Prostate gland (tissue), 2 donors: ENCODE data around the gene LRRC23. TPM values are rescaled to one million over a fixed set of nuclear protein-coding genes. Genes with fewer than 3 reads are reported as not detected.
"Not testable (repeated sequence)": the region's sequence is repeated elsewhere in the genome, so short reads cannot be mapped to it uniquely, and the experiment has no call there.

Source experiments
- DNase-seq: peaks from one replicate; pipeline ENCODE4 v3.0.0-alpha.2; 2019; ENCODE audit warnings: low spot score
- H3K27ac ChIP-seq, 2 donors: fragments of 200-600 bp; sonication (generic); 2 replicates each; pipeline ENCODE4 v1.5.1; 2017 to 2019
- H3K27me3 ChIP-seq: fragments of 200-600 bp; sonication (generic); replicated peaks from 2 replicates; pipeline ENCODE4 v1.5.1; 2019; ENCODE audit not compliant: insufficient read depth
- H3K36me3 ChIP-seq, 2 donors: fragments of 200-600 bp; sonication (generic); 1 replicate in 1 of 2; 2 replicates in 1 of 2; pipeline versions ENCODE4 v1.5.1 to v1.8.1; 2017 to 2019
- H3K4me1 ChIP-seq: fragments of 200-600 bp; sonication (generic); replicated peaks from 2 replicates; pipeline ENCODE4 v1.5.1; 2019
- H3K4me3 ChIP-seq, 2 donors: fragments of 200-600 bp; sonication (generic); 2 replicates each; pipeline ENCODE4 v1.5.1; 2017 to 2019
- H3K9me3 ChIP-seq: fragments of 200-600 bp; sonication (generic); 2 replicates; pipeline ENCODE4 v1.5.1; 2017
- POLR2A ChIP-seq: fragments of 450-650 bp; IDR thresholded peaks from one replicate; pipeline ENCODE4 v1.6.1; 2016; ENCODE audit warnings: antibody characterized with exemption, mild to moderate bottlenecking
- POLR2AphosphoS5 ChIP-seq: sonication (generic); formaldehyde crosslinking; IDR thresholded peaks from one replicate; pipeline ENCODE4 v1.6.1; 2017; ENCODE audit warnings: antibody characterized with exemption
- WGBS: methylation state at CpG from one replicate; pipeline ENCODE4 v1.1.5; 2018; 5-methylcytosine and 5-hydroxymethylcytosine counted together
- intact Hi-C: fragments of 100-400 bp; cut with DNase I; formaldehyde crosslinking; loops from one replicate; pipeline ENCODE4 v1.14.2; 2022
- total RNA-seq, 2 donors: library from RNA; depleted of rRNA; stranded (reverse); fragments of >200 nt; gene quantifications; one replicate each; pipeline ENCODE4 v1.1.0, GENCODE V29; 2016
- TF ChIP-seq, protein P1 (sequence below), 4 experiments: fragments of 200-600 bp in 2 of 4; fragments of 450-650 bp in 2 of 4; sonication (generic) in 2 of 4; IDR thresholded peaks; 1 replicate in 3 of 4; 2 replicates in 1 of 4; pipeline ENCODE4 v1.5.1; 2016 to 2019; ENCODE audit warnings: antibody characterized with exemption in 4 of 4, mild to moderate bottlenecking in 2 of 4, moderate library complexity in 2 of 4

Gene LRRC23
- total RNA-seq, 2 donors from 2014 or later = 15.9 to 25.3 TPM

DNA sequence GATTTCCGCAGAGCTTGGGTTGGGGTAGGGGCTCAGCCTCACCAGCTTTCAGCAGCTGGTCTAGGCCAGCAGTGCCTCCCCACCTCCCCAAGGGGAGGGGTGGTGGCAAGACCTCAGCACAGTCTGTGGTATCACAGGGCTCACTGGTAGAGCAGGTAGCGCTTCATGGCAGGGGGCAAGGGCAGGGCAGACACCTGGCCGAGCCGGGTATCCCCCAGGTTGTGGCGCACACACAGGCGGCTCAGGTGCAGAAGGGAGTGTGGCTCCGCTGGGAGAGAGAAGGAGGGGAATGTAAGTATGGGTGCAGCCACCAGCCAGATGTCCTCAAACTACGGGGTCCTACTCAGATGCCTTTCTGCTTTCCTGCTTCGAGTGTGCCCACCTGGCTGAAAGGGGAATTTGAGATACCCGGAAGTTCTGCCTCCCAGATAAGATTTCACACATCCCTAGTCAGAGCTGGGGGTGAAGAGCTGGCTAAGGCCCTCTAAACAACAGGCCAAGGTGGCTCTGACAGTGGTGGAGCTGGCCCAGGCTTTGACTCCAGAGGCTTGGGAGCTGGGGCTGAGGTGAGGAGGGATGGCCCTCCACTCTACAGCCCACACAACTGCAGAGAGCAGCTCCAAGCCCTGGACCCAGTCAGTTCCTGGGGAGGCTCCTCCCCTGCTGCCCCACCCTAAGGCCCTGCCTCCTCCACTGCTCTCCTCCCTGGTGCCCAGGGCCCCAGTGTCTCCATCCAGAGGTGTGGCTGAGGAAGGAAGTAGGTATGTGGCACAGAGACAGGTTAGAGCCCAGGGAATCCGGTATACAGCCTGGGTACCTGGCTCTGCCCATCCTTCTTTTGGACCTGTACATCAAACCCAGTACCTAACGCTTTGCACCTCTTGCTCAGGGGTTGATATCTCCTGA, 33.3 kb upstream of the LRRC23 start:
- Histone ChIP-seq H3K4me1 (peaks cover 16% of the 10 kb centered on the region), H3K4me3 (no peak overlapping the region), H3K27me3 (no peaks in the 10 kb centered on the region), H3K9me3 (no peaks in the 10 kb centered on the region), H3K36me3 (peaks cover 0 to 3% of the 10 kb centered on the region in 2 donors), H3K27ac (peak overlapping the region; percentile 68 to 75)
- 70% methylated on average over 12 of the region's 12 CpGs for WGBS
- DNase-seq = no peak
- intact Hi-C loops = loop anchor here (10.0 kb wide), 2 partner anchors 63 to 93 kb away; no protein-coding TSS in a partner anchor
- no peak for TF ChIP-seq POLR2AphosphoS5
- no peak for TF ChIP-seq POLR2A
- TF ChIP-seq, protein P1, sequence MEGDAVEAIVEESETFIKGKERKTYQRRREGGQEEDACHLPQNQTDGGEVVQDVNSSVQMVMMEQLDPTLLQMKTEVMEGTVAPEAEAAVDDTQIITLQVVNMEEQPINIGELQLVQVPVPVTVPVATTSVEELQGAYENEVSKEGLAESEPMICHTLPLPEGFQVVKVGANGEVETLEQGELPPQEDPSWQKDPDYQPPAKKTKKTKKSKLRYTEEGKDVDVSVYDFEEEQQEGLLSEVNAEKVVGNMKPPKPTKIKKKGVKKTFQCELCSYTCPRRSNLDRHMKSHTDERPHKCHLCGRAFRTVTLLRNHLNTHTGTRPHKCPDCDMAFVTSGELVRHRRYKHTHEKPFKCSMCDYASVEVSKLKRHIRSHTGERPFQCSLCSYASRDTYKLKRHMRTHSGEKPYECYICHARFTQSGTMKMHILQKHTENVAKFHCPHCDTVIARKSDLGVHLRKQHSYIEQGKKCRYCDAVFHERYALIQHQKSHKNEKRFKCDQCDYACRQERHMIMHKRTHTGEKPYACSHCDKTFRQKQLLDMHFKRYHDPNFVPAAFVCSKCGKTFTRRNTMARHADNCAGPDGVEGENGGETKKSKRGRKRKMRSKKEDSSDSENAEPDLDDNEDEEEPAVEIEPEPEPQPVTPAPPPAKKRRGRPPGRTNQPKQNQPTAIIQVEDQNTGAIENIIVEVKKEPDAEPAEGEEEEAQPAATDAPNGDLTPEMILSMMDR (IDR thresholded peaks at IDR 0.05) = no peak

DNA sequence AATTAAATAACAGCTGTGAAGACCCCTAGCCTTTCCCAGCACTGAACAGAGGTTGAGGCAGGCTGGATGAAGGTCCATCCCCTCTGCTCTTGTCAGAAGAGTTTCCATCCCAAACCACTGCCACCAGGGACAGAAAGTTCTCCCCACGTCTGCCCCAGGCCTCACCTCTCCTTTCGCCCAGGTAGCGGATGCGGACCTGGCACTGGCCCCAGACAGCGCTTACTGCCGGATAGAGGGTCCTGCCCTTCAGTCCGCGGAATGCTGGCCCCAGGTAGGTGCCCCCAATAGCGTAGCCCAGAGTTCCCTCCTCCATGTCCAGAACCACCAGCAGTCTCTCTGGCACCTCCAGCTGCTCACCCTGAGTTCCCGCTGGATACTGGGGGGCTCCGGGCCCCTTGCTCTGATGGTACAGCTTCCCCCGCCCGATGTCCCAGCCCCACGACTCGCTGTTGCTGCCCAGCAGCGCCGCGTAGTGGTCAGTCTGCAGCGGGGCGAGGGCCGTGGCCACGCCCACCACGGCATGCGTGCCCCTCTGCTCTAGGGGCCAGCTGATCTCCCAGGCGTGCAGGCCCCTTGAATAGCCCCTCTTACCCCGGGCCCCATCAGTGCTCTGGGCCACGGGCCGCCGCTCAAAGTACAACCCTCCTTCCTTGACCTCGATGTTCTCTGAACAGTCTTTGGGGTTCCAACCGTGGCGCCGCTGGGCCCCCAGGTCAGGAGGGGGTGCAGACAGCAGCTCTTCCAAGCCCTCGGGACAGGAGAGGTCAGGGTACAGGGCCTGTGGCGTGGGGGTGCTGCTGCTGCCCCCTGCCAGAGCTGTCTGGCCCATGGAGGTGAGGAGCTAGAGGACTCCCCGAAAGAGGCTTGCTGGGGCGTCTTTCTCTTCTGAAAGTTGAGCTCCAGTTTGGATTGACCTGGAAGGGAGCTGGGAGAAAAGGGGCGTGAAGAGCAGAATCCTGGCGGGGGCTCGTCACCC, 32.3 kb upstream of the LRRC23 start:
- TF ChIP-seq, protein P1 (IDR thresholded peaks at IDR 0.05) = peak; percentile 78 to 94 (median 87)
- no peak for TF ChIP-seq POLR2A
- H3K27me3 ChIP-seq = no peaks in the 10 kb centered on the region
- H3K27ac ChIP-seq = peak overlapping the region; percentile 68 to 75
- H3K36me3 ChIP-seq = peaks cover 0 to 3% of the 10 kb centered on the region in 2 donors
- peak; percentile 70 for DNase-seq
- WGBS = 1% methylated on average over 40 of the region's 40 CpGs
- peak overlapping the region; percentile 49 to 71 for H3K4me3 ChIP-seq
- intact Hi-C loops = loop anchor here (1.0 to 10.0 kb wide), 3 partner anchors 19 to 92 kb away; no protein-coding TSS in a partner anchor
- no peaks in the 10 kb centered on the region for H3K9me3 ChIP-seq
- H3K4me1 ChIP-seq = peaks cover 16% of the 10 kb centered on the region

DNA sequence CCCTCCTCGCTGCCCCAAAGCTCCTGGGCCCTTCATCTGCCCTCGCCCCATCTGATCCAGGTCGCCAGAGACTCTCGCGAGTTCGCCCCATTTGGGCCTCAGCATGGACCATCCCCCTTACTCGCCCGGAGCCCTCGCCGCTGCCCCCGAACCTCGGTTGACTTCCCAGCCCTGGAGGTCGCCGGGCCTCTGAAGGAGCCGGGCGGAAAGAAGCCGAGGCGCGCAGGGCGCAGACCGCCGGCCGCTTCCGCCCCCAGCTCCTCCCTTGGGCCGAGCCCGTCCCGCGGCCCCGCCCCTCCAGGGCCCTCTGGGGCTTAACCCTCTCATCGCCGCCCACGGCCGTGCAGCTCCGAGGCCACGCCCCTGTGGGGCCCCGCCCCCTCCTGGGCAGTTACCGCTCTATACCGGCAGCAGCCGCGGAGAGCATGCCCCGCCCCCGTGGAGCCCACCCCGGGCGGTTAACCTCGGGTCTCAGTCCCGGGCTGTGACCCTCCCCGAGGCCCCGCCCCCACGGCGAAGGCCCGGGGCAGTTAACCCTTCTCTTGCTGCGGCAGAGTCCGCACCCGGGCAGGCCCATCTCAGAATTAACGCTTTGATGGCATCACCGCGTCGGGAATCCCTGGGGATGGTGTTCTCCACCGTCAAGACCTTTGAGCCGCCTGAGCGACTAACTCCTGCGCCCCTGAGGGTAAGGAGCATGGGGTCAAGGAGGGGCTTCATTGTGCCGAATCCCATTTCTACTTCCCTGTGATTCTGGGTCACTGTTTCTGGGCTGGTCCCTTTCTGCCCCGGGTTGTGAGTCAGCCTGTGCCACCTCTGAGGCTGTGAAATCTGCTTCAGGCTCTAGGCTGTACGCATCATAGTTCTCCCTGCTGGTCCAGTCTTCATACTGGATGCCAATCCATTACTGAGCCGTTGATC, 31.3 kb upstream of the LRRC23 start, which contains the start of gene SPSB2:
SPSB2 (minus strand) TSS at position 210 of the 921 bp plus-strand sequence. CDS start 402 bp downstream, outside the sequence.
- peaks cover 0 to 3% of the 10 kb centered on the region in 2 donors for H3K36me3 ChIP-seq
- peak within 1 kb of the TSS; percentile 49 to 71 for H3K4me3 ChIP-seq
- intact Hi-C loops = loop anchor here (1.0 to 10.0 kb wide), 3 partner anchors 18 to 91 kb away; no protein-coding TSS in a partner anchor
- H3K27me3 ChIP-seq = no peaks in the 10 kb centered on the region
- peak; percentile 69 for TF ChIP-seq POLR2A
- TF ChIP-seq POLR2AphosphoS5 = peak; percentile 81
- TF ChIP-seq, protein P1 (IDR thresholded peaks at IDR 0.05) = peak in 2 of 4 experiments; percentile 16 to 37
- H3K4me1 ChIP-seq = peaks cover 13% of the 10 kb centered on the region
- WGBS = under 1% methylated on average over 43 of the region's 66 CpGs
- peak; percentile 93 for DNase-seq
- no peaks in the 10 kb centered on the region for H3K9me3 ChIP-seq
- peak within 1 kb of the TSS; percentile 68 to 75 for H3K27ac ChIP-seq

DNA sequence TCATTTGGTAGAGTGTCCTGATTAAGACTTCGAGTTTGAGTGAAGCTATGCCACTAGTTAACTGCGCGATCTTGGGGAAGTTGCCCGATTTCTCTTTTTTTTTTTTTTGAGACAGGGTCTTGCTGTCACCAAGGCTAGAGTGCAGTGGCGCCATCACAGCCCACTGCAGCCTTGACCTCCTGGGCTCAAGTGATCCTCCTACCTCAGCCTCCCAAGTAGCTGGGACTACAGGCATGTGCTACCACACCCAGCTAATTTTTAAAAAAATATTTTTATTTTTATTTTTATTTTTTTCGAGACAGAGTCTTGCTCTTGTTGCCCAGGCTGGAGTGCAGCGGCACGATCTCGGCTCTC, 30.6 kb upstream of the LRRC23 start:
- intact Hi-C loops = loop anchor here (10.0 kb wide), 2 partner anchors 61 to 91 kb away; no protein-coding TSS in a partner anchor
- DNase-seq, H3K9me3 ChIP-seq, H3K36me3 ChIP-seq, H3K4me1 ChIP-seq, H3K27me3 ChIP-seq: not testable (repeated sequence)
- Histone ChIP-seq H3K4me3 (peak overlapping the region; percentile 49 to 71), H3K27ac (peak overlapping the region; percentile 68 to 75)
- 53% methylated on average over 9 of the region's 9 CpGs for WGBS

DNA sequence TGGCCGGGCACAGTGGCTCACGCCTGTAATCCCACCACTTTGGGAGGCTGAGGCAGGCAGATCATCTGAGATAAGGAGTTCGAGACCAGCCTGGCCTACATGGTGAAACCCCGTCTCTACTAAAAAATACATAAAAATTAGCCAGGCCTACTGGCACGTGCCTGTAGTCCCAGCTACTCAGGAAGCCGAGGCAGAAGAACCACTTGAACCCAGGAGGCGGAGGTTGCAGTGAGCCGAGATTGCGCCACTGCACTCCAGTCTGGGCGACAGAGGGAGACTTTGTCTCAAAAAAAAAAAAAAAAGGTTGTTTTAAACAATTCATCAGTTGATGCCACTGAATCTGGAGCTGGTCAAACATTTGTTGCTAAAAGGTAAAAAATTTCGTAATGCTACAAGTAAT, 24.8 kb upstream of the LRRC23 start:
- not testable (repeated sequence) for DNase-seq, H3K9me3 ChIP-seq, H3K36me3 ChIP-seq, H3K4me3 ChIP-seq, H3K4me1 ChIP-seq, H3K27me3 ChIP-seq, H3K27ac ChIP-seq
- 95% methylated on average over 11 of the region's 11 CpGs for WGBS
- intact Hi-C loops = loop anchor here (10.0 kb wide), 2 partner anchors 55 to 85 kb away; no protein-coding TSS in a partner anchor
